SH-SY5Y (cell line): ENCODE data around the gene LSM3.

Experiments
- GATA2 ChIP-seq: IDR thresholded peaks from 2 replicates; pipeline ENCODE4 v1.6.1; 2011; ENCODE audit warnings: mild to moderate bottlenecking, low read depth, low read length
- GATA3 ChIP-seq: IDR thresholded peaks from 2 replicates; pipeline ENCODE4 v1.6.1; 2011; ENCODE audit warnings: low read depth, mild to moderate bottlenecking, low read length, moderate library complexity

Gene LSM3

GRCh38 chr3:14222900-14223594, 44.4 kb downstream of the LSM3 start:
- no peak for TF ChIP-seq GATA2
- TF ChIP-seq GATA3 = no peak

GRCh38 chr3:14223595-14223994, 45.0 kb downstream of the LSM3 start:
- TF ChIP-seq GATA3 (no peak), GATA2 (no peak)

- no peak for TF ChIP-seq GATA3
- TF ChIP-seq GATA2 = no peak
These were observed 46.3 kb downstream of the LSM3 start for GRCh38 chr3:14224895-14225294.

- TF ChIP-seq GATA2 (no peak), GATA3 (no peak)
These were observed 46.8 kb downstream of the LSM3 start for GRCh38 chr3:14225421-14225820.

GRCh38 chr3:14227856-14228255, 49.2 kb downstream of the LSM3 start:
- no peak for TF ChIP-seq GATA3
- TF ChIP-seq GATA2 = no peak

- TF ChIP-seq GATA2 (no peak), GATA3 (no peak)
These were observed 50.3 kb downstream of the LSM3 start for GRCh38 chr3:14228681-14229470.

- peak; percentile 48; the same call in 1 of the 2 replicates for TF ChIP-seq GATA3
- TF ChIP-seq GATA2 = peak; percentile 85
These were observed 51.1 kb downstream of the LSM3 start for GRCh38 chr3:14229695-14230094.

GRCh38 chr3:14230729-14231128, 52.1 kb downstream of the LSM3 start:
- no peak for TF ChIP-seq GATA2
- TF ChIP-seq GATA3 = no peak

- TF ChIP-seq GATA2 (no peak), GATA3 (no peak)
These were observed 52.8 kb downstream of the LSM3 start for GRCh38 chr3:14231145-14231990.

- TF ChIP-seq GATA3 = no peak
These were observed 53.4 kb downstream of the LSM3 start for GRCh38 chr3:14231998-14232501.

GRCh38 chr3:14234251-14235002, 55.8 kb downstream of the LSM3 start:
- no peak for TF ChIP-seq GATA3
- no peak for TF ChIP-seq GATA2

- no peak for TF ChIP-seq GATA3
- no peak for TF ChIP-seq GATA2
These were observed 56.6 kb downstream of the LSM3 start for GRCh38 chr3:14235003-14235911.
